NCI-H82 (cell line): Measurements from ENCODE around the gene RAD51B.

Experiments
- DNase-seq: peaks from one replicate; lab custom pipeline; 2025; lab: John Stamatoyannopoulos, UW

The RAD51B gene

GRCh38 chr14:68775614-68776126 is 956.1 kb downstream of the RAD51B start:
- DNase-seq = no peak

- no peak for DNase-seq
Measured at GRCh38 chr14:68777644-68778043, 958.1 kb downstream of the RAD51B start.
